GM21447 (cell line): ENCODE results near the gene RPH3AL.

Experiments
- ATAC-seq: cut with Tn5 transposase; IDR thresholded peaks from one replicate; pipeline ENCODE4 v1.9.1; 2021; ENCODE audit not compliant: unreplicated experiment

RPH3AL gene

GRCh38 chr17:353838-354234, 1.2 kb upstream of the RPH3AL start:
- no peak for ATAC-seq

- ATAC-seq, result no peak
These were observed 718 bp upstream of the RPH3AL start for GRCh38 chr17:353213-353837.

GRCh38 chr17:351875-352420, 659 bp downstream of the RPH3AL start:
- ATAC-seq, result no peak

- no peak for ATAC-seq
These were observed 1.2 kb downstream of the RPH3AL start for GRCh38 chr17:351449-351738.

GRCh38 chr17:350706-351448, 1.7 kb downstream of the RPH3AL start:
- ATAC-seq, result no peak

- ATAC-seq, result no peak
These were observed 2.9 kb downstream of the RPH3AL start for GRCh38 chr17:349666-350065.

- ATAC-seq, result no peak
These were observed 3.7 kb downstream of the RPH3AL start for GRCh38 chr17:348692-349425.

GRCh38 chr17:348012-348411, 4.6 kb downstream of the RPH3AL start:
- ATAC-seq, result no peak

GRCh38 chr17:347309-347899, 5.2 kb downstream of the RPH3AL start:
- no peak for ATAC-seq

GRCh38 chr17:345992-346785, 6.4 kb downstream of the RPH3AL start:
- ATAC-seq, result no peak

- ATAC-seq, result no peak
These were observed 7.3 kb downstream of the RPH3AL start for GRCh38 chr17:345261-345660.

- no peak for ATAC-seq
These were observed 8.5 kb downstream of the RPH3AL start for GRCh38 chr17:343875-344752.

- no peak for ATAC-seq
These were observed 9.4 kb downstream of the RPH3AL start for GRCh38 chr17:343211-343610.

GRCh38 chr17:340074-340473, 12.5 kb downstream of the RPH3AL start:
- ATAC-seq, result no peak

- no peak for ATAC-seq
These were observed 13.2 kb downstream of the RPH3AL start for GRCh38 chr17:339193-340061.

GRCh38 chr17:338442-339192, 14.0 kb downstream of the RPH3AL start:
- ATAC-seq, result no peak

GRCh38 chr17:337866-338265, 14.7 kb downstream of the RPH3AL start:
- no peak for ATAC-seq

GRCh38 chr17:337453-337852, 15.2 kb downstream of the RPH3AL start:
- ATAC-seq, result no peak
